Esophagus (tissue), 2 donors: ENCODE results near the gene SCGB1C1. TPM values are rescaled to one million over a fixed set of nuclear protein-coding genes. Genes with fewer than 3 reads are reported as not detected.
A peak's percentile ranks its signal among the peaks of the same experiment; 100 is the strongest.
"Not testable (repeated sequence)": the region's sequence is repeated elsewhere in the genome, so short reads cannot be mapped to it uniquely, and the experiment has no call there.

ENCODE experiments used
- H3K27ac ChIP-seq, 2 donors: one replicate each; pipeline ENCODE4 v1.5.1; 2013; ENCODE audit warnings: low read depth in 2 of 2, mild to moderate bottlenecking in 2 of 2, inconsistent platforms in 1 of 2, low read length in 1 of 2, moderate library complexity in 1 of 2
- H3K27me3 ChIP-seq, 2 donors: one replicate each; pipeline ENCODE4 v1.6.1; 2013; ENCODE audit warnings: low read length in 2 of 2, control low read depth in 1 of 2, mild to moderate bottlenecking in 1 of 2; ENCODE audit not compliant: insufficient read depth in 2 of 2, control insufficient read depth in 1 of 2
- H3K36me3 ChIP-seq, 2 donors: one replicate each; pipeline ENCODE4 v1.6.1; 2013; ENCODE audit warnings: low read length in 1 of 2; ENCODE audit not compliant: control insufficient read depth in 2 of 2, insufficient read depth in 2 of 2
- H3K4me1 ChIP-seq, 2 donors: one replicate each; pipeline ENCODE4 v1.6.1; 2013; ENCODE audit warnings: low read length in 1 of 2; ENCODE audit not compliant: control insufficient read depth in 2 of 2, insufficient read depth in 2 of 2
- H3K4me3 ChIP-seq, 2 donors: one replicate each; pipeline ENCODE4 v1.5.1; 2013; ENCODE audit warnings: low read length in 2 of 2, mild to moderate bottlenecking in 2 of 2, low read depth in 1 of 2, moderate library complexity in 1 of 2
- H3K9me3 ChIP-seq, 2 donors: one replicate each; pipeline ENCODE4 v1.6.1; 2013; ENCODE audit warnings: mild to moderate bottlenecking in 2 of 2, low read depth in 1 of 2, low read length in 1 of 2, moderate library complexity in 1 of 2; ENCODE audit not compliant: control insufficient read depth in 2 of 2, insufficient read depth in 1 of 2
- WGBS, 2 donors: extraction: QIAGEN DNeasy Blood & Tissue Kit; methylation state at CpG; one replicate each; pipeline ENCODE4 v1.1.7; 2013; 5-methylcytosine and 5-hydroxymethylcytosine counted together
- polyA plus RNA-seq, 2 donors: library from polyadenylated mRNA; stranded (reverse); fragments of 200-250 nt; gene quantifications; one replicate each; pipeline ENCODE4 v1.2.3, GENCODE V29; 2013
- donor health status: healthy with polysubstance abuse.
- donor health status: Bipolar disorder and iron deficiency.

Gene SCGB1C1
- polyA plus RNA-seq, 2 donors, result not detected

GRCh38 chr11:216081-216974 lies 23.4 kb downstream of the SCGB1C1 start:
- WGBS, 2 donors, result 85 to 88% methylated on average over 11 of the region's 11 CpGs
- H3K36me3 ChIP-seq, result peaks cover 12 to 40% of the 10 kb centered on the region in 2 donors
- no peaks in the 10 kb centered on the region for H3K9me3 ChIP-seq
- H3K27me3 ChIP-seq, result no peaks in the 10 kb centered on the region
- H3K4me3 ChIP-seq, result no peak overlapping the region
- no peak overlapping the region for H3K27ac ChIP-seq
- peaks cover 0 to 6% of the 10 kb centered on the region in 2 donors for H3K4me1 ChIP-seq

- Histone ChIP-seq H3K4me3 (no peak overlapping the region), H3K4me1 (peaks cover 0 to 4% of the 10 kb centered on the region in 2 donors), H3K9me3 (no peaks in the 10 kb centered on the region), H3K36me3 (peaks cover 5 to 30% of the 10 kb centered on the region in 2 donors), H3K27ac (no peak overlapping the region), H3K27me3 (no peaks in the 10 kb centered on the region)
- 88 to 93% methylated on average over 3 of the region's 3 CpGs for WGBS, 2 donors
Measured at GRCh38 chr11:217704-218103, 24.8 kb downstream of the SCGB1C1 start.

GRCh38 chr11:218815-219593 lies 26.1 kb downstream of the SCGB1C1 start:
- H3K36me3 ChIP-seq, result peaks cover 3 to 28% of the 10 kb centered on the region in 2 donors
- WGBS, 2 donors, result 90 to 91% methylated on average over 29 of the region's 29 CpGs
- H3K4me1 ChIP-seq, result peaks cover 0 to 4% of the 10 kb centered on the region in 2 donors
- H3K9me3 ChIP-seq, result no peaks in the 10 kb centered on the region
- H3K27ac ChIP-seq, result no peak overlapping the region
- no peaks in the 10 kb centered on the region for H3K27me3 ChIP-seq
- no peak overlapping the region for H3K4me3 ChIP-seq

- WGBS, 2 donors, result 83 to 91% methylated on average over 2 to 3 of the region's 3 CpGs
- not testable (repeated sequence) for H3K27me3 ChIP-seq, H3K9me3 ChIP-seq, H3K4me3 ChIP-seq, H3K4me1 ChIP-seq, H3K27ac ChIP-seq
- peaks cover 6 to 19% of the 10 kb centered on the region in 2 donors for H3K36me3 ChIP-seq
Measured at GRCh38 chr11:220641-221215, 27.9 kb downstream of the SCGB1C1 start.

- H3K36me3 ChIP-seq, result peaks cover 8 to 14% of the 10 kb centered on the region in 2 donors
- H3K4me3 ChIP-seq, result no peak overlapping the region
- H3K9me3 ChIP-seq, result no peaks in the 10 kb centered on the region
- no peak overlapping the region for H3K27ac ChIP-seq
- H3K4me1 ChIP-seq, result no peaks in the 10 kb centered on the region
- WGBS, 2 donors, result 85 to 89% methylated on average over 7 of the region's 7 CpGs
- no peaks in the 10 kb centered on the region for H3K27me3 ChIP-seq
Measured at GRCh38 chr11:221539-221938, 28.7 kb downstream of the SCGB1C1 start.

- 92 to 93% methylated on average over 14 of the region's 14 CpGs for WGBS, 2 donors
- H3K27ac ChIP-seq, result peak overlapping the region in 1 of 2 donors; percentile 57
- no peak overlapping the region for H3K4me3 ChIP-seq
- no peaks in the 10 kb centered on the region for H3K9me3 ChIP-seq
- H3K36me3 ChIP-seq, result peaks cover 8 to 14% of the 10 kb centered on the region in 2 donors
- H3K4me1 ChIP-seq, result no peaks in the 10 kb centered on the region
- H3K27me3 ChIP-seq, result no peaks in the 10 kb centered on the region
Measured at GRCh38 chr11:221998-222789, 29.3 kb downstream of the SCGB1C1 start.

- no peaks in the 10 kb centered on the region for H3K9me3 ChIP-seq
- no peaks in the 10 kb centered on the region for H3K4me1 ChIP-seq
- 80 to 82% methylated on average over 16 of the region's 16 CpGs for WGBS, 2 donors
- no peaks in the 10 kb centered on the region for H3K27me3 ChIP-seq
- H3K27ac ChIP-seq, result no peak overlapping the region
- H3K4me3 ChIP-seq, result no peak overlapping the region
- peaks cover 8 to 14% of the 10 kb centered on the region in 2 donors for H3K36me3 ChIP-seq
Measured at GRCh38 chr11:223026-223789, 30.3 kb downstream of the SCGB1C1 start.

GRCh38 chr11:223884-224283 lies 31.0 kb downstream of the SCGB1C1 start:
- H3K9me3 ChIP-seq, result no peaks in the 10 kb centered on the region
- peaks cover 8 to 14% of the 10 kb centered on the region in 2 donors for H3K36me3 ChIP-seq
- no peak overlapping the region for H3K27ac ChIP-seq
- 83 to 99% methylated on average over 7 to 9 of the region's 9 CpGs for WGBS, 2 donors
- no peaks in the 10 kb centered on the region for H3K4me1 ChIP-seq
- no peak overlapping the region for H3K4me3 ChIP-seq
- H3K27me3 ChIP-seq, result no peaks in the 10 kb centered on the region
